NCI-H187 (cell line): Measurements from ENCODE around the gene ANAPC1.
"Not testable (repeated sequence)": the region's sequence is repeated elsewhere in the genome, so short reads cannot be mapped to it uniquely, and the experiment has no call there.

ENCODE experiments used
- DNase-seq, 2 experiments: peaks; one replicate each; lab custom pipeline; 2025; lab: John Stamatoyannopoulos, UW

ANAPC1 gene

GRCh38 chr2:111735420-111735819, 148.6 kb downstream of the ANAPC1 start:
- not testable (repeated sequence) for DNase-seq

GRCh38 chr2:111729812-111730458, 154.1 kb downstream of the ANAPC1 start:
- not testable (repeated sequence) for DNase-seq

- DNase-seq, result not testable (repeated sequence)
Observed at GRCh38 chr2:111727611-111728110, 156.3 kb downstream of the ANAPC1 start.

- not testable (repeated sequence) for DNase-seq
Observed at GRCh38 chr2:111725742-111726141, 158.3 kb downstream of the ANAPC1 start.

GRCh38 chr2:111719610-111720009, 164.4 kb downstream of the ANAPC1 start:
- DNase-seq, result not testable (repeated sequence)
